CD4-positive, alpha-beta T cell treated with Interleukin-6 at 100 ng/mL for 8 hours (primary cell): Measurements from ENCODE around the gene SUMF1.
"Not testable (repeated sequence)": the region's sequence is repeated elsewhere in the genome, so short reads cannot be mapped to it uniquely, and the experiment has no call there.

Experiments
- DNase-seq: peaks from one replicate; pipeline ENCODE4 v3.0.0-alpha.2; 2020; ENCODE audit warnings: mixed read lengths, low spot score

Gene SUMF1

GRCh38 chr3:4460334-4460733, 6.7 kb downstream of the SUMF1 start:
- DNase-seq: no peak

- DNase-seq: no peak
Observed at GRCh38 chr3:4458961-4459360, 8.1 kb downstream of the SUMF1 start.

GRCh38 chr3:4456780-4457179, 10.3 kb downstream of the SUMF1 start:
- not testable (repeated sequence) for DNase-seq

GRCh38 chr3:4454142-4454541, 12.9 kb downstream of the SUMF1 start:
- no peak for DNase-seq

GRCh38 chr3:4449043-4449805, 17.8 kb downstream of the SUMF1 start:
- DNase-seq: no peak

- no peak for DNase-seq
Observed at GRCh38 chr3:4448187-4448586, 18.9 kb downstream of the SUMF1 start.

GRCh38 chr3:4447295-4447999, 19.6 kb downstream of the SUMF1 start:
- DNase-seq: no peak

GRCh38 chr3:4440951-4441350, 26.1 kb downstream of the SUMF1 start:
- no peak for DNase-seq

GRCh38 chr3:4438296-4438695, 28.8 kb downstream of the SUMF1 start:
- no peak for DNase-seq

- no peak for DNase-seq
Observed at GRCh38 chr3:4432259-4432658, 34.8 kb downstream of the SUMF1 start.

- DNase-seq: no peak
Observed at GRCh38 chr3:4429648-4430350, 37.3 kb downstream of the SUMF1 start.

GRCh38 chr3:4426782-4427344, 40.2 kb downstream of the SUMF1 start:
- DNase-seq: no peak

GRCh38 chr3:4426261-4426781, 40.7 kb downstream of the SUMF1 start:
- DNase-seq: no peak

- DNase-seq: no peak
Observed at GRCh38 chr3:4425707-4426106, 41.4 kb downstream of the SUMF1 start.

- no peak for DNase-seq
Observed at GRCh38 chr3:4425055-4425454, 42.0 kb downstream of the SUMF1 start.

GRCh38 chr3:4421121-4421520, 45.9 kb downstream of the SUMF1 start:
- DNase-seq: no peak

- no peak for DNase-seq
Observed at GRCh38 chr3:4419920-4420319, 47.1 kb downstream of the SUMF1 start.

- DNase-seq: no peak
Observed at GRCh38 chr3:4419386-4419785, 47.7 kb downstream of the SUMF1 start.

- no peak for DNase-seq
Observed at GRCh38 chr3:4418156-4418555, 48.9 kb downstream of the SUMF1 start.

- no peak for DNase-seq
Observed at GRCh38 chr3:4417449-4417848, 49.6 kb downstream of the SUMF1 start.

GRCh38 chr3:4416961-4417360, 50.1 kb downstream of the SUMF1 start:
- no peak for DNase-seq

- DNase-seq: no peak
Observed at GRCh38 chr3:4416427-4416945, 50.6 kb downstream of the SUMF1 start.
